Esophagus muscularis mucosa (tissue), 4 donors: ENCODE results near the gene IWS1.

Source experiments
- CTCF ChIP-seq, 3 experiments: fragments of 200-600 bp in 2 of 3; fragments of 450-650 bp in 1 of 3; sonication (generic) in 2 of 3; IDR thresholded peaks; one replicate each; pipeline ENCODE4 v1.5.1; 2017 to 2019; ENCODE audit warnings: antibody characterized with exemption in 3 of 3, mild to moderate bottlenecking in 2 of 3, moderate library complexity in 1 of 3
- EP300 ChIP-seq: sonication (generic); formaldehyde crosslinking; IDR thresholded peaks from one replicate; pipeline ENCODE4 v1.6.1; 2017; ENCODE audit warnings: antibody characterized with exemption
- POLR2A ChIP-seq: fragments of 450-650 bp; IDR thresholded peaks from one replicate; pipeline ENCODE4 v1.6.1; 2017; ENCODE audit warnings: antibody characterized with exemption, moderate library complexity, mild to moderate bottlenecking, low read depth
- POLR2AphosphoS5 ChIP-seq, 2 donors: sonication (generic); formaldehyde crosslinking; IDR thresholded peaks; one replicate each; pipeline ENCODE4 v1.6.1; 2017; ENCODE audit warnings: antibody characterized with exemption in 2 of 2

- no peak for TF ChIP-seq CTCF (IDR thresholded peaks at IDR 0.05)
- no peak for TF ChIP-seq POLR2A
- TF ChIP-seq EP300, result no peak
- TF ChIP-seq POLR2AphosphoS5 (IDR thresholded peaks at IDR 0.05), result no peak
Measured at GRCh38 chr2:127498386-127498785, 27.9 kb downstream of the IWS1 start.
